ENCODE data around the gene ZFP36L1. TPM values are rescaled to one million over a fixed set of nuclear protein-coding genes. Genes with fewer than 3 reads are reported as not detected.

The ZFP36L1 gene
- total RNA-seq, 2 experiments from 2014 or later, result 254 to 258 TPM

DNA sequence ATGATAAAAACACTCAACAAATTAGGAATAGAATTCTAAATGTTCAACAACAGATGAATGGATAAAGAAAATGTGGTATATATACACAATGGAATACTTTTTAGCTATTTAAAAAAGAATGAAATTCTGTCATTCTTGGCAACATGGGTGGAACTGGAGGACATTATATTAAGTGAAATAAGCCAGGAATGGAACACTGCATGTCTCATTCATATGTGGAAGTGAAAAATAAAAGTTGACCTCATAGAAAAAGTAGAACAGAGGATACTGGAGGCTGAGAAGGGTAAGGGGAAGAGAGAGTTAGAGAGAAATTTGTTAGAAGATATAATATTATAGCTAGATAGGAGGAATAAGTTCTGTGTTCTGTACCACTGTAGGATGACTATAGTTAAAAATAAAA is 35.8 kb upstream of the ZFP36L1 start:
- ATAC-seq (ENCODE audit: poor library complexity) (no peak), DNase-seq (no peak)
- no peak overlapping the region for H3K27ac ChIP-seq (ENCODE audit: low read depth in 1 of 2, low read length in 2 of 2)
- intact Hi-C loops (cut with DNase I, micrococcal nuclease), result no loop called here
- Mint-ChIP-seq H3K27ac (no peak overlapping the region), H3K4me3 (no peak overlapping the region), H3K9me3 (no peaks in the 10 kb centered on the region), H3K4me1 (ENCODE audit: low read depth) (peaks cover 7% of the 10 kb centered on the region), H3K27me3 (no peaks in the 10 kb centered on the region), H3K36me3 (ENCODE audit: low read depth) (peaks cover 4% of the 10 kb centered on the region)
- H3K36me3 ChIP-seq (ENCODE audit: insufficient read depth, low read length), result no peaks in the 10 kb centered on the region
- TF ChIP-seq, protein P1, sequence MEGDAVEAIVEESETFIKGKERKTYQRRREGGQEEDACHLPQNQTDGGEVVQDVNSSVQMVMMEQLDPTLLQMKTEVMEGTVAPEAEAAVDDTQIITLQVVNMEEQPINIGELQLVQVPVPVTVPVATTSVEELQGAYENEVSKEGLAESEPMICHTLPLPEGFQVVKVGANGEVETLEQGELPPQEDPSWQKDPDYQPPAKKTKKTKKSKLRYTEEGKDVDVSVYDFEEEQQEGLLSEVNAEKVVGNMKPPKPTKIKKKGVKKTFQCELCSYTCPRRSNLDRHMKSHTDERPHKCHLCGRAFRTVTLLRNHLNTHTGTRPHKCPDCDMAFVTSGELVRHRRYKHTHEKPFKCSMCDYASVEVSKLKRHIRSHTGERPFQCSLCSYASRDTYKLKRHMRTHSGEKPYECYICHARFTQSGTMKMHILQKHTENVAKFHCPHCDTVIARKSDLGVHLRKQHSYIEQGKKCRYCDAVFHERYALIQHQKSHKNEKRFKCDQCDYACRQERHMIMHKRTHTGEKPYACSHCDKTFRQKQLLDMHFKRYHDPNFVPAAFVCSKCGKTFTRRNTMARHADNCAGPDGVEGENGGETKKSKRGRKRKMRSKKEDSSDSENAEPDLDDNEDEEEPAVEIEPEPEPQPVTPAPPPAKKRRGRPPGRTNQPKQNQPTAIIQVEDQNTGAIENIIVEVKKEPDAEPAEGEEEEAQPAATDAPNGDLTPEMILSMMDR (IDR thresholded peaks at IDR 0.05), result no peak
- POLR2A ChIA-PET, result interaction anchor here (0.8 to 0.9 kb wide), 2 partner anchors 35 to 618 kb away, joined by 3 read pairs; partner anchors contain the start of gene ZFP36L1
- CTCF ChIA-PET, result interaction anchor here (0.8 to 2.2 kb wide), 3 partner anchors 8 to 581 kb away, joined by 3 to 7 read pairs (median 4); no protein-coding TSS in a partner anchor
- H3K27me3 ChIP-seq (ENCODE audit: control insufficient read depth in 1 of 2, insufficient read depth in 2 of 2, low read length in 2 of 2), result no peaks in the 10 kb centered on the region
- peaks cover 10% of the 10 kb centered on the region for H3K4me1 ChIP-seq (ENCODE audit: insufficient read depth, low read length)
- no peak overlapping the region for H3K4me3 ChIP-seq (ENCODE audit: low read length)
- H3K9me3 ChIP-seq (ENCODE audit: control insufficient read depth in 1 of 2, insufficient read depth in 1 of 2, low read length in 2 of 2), result peaks cover 3 to 7% of the 10 kb centered on the region in 2 experiments

DNA sequence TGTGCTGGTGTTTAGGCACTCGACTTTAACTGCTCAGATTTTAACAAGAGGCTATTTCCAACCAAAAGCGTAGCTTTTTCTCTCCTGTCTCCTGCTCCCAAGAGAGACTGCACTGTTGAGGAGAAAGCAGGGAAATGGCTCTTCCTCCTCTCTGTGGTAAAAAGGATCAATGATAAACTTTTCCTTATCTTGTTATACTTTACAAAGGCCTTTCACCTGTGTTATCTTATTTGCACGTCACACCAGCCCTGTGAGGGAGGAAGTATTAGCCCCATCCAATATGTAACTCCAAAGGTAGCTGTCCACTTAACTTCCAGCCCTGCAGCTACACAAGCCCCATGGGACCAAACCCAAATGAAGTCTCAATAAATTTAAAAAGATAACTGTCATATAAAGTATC is 32.9 kb upstream of the ZFP36L1 start:
- no peaks in the 10 kb centered on the region for H3K9me3 ChIP-seq (ENCODE audit: control insufficient read depth in 1 of 2, insufficient read depth in 1 of 2, low read length in 2 of 2)
- no peaks in the 10 kb centered on the region for H3K36me3 Mint-ChIP-seq (ENCODE audit: low read depth)
- ATAC-seq (ENCODE audit: poor library complexity) (no peak), DNase-seq (no peak)
- no peaks in the 10 kb centered on the region for H3K36me3 ChIP-seq (ENCODE audit: insufficient read depth, low read length)
- ChIA-PET CTCF (interaction anchor here (1.3 to 1.7 kb wide), 2 partner anchors 573 to 575 kb away, joined by 3 read pairs; no protein-coding TSS in a partner anchor), POLR2A (no interaction called here)
- no peaks in the 10 kb centered on the region for H3K27me3 ChIP-seq (ENCODE audit: control insufficient read depth in 1 of 2, insufficient read depth in 2 of 2, low read length in 2 of 2)
- no peak overlapping the region for H3K4me3 ChIP-seq (ENCODE audit: low read length)
- no peaks in the 10 kb centered on the region for H3K9me3 Mint-ChIP-seq
- peaks cover 31% of the 10 kb centered on the region for H3K4me1 ChIP-seq (ENCODE audit: insufficient read depth, low read length)
- H3K4me3 Mint-ChIP-seq, result no peak overlapping the region
- intact Hi-C loops (cut with DNase I, micrococcal nuclease), result no loop called here
- no peak overlapping the region for H3K27ac ChIP-seq (ENCODE audit: low read depth in 1 of 2, low read length in 2 of 2)
- H3K27me3 Mint-ChIP-seq, result no peaks in the 10 kb centered on the region
- peaks cover 28% of the 10 kb centered on the region for H3K4me1 Mint-ChIP-seq (ENCODE audit: low read depth)
- H3K27ac Mint-ChIP-seq, result no peak overlapping the region
- TF ChIP-seq, protein P1 (IDR thresholded peaks at IDR 0.05), result no peak

DNA sequence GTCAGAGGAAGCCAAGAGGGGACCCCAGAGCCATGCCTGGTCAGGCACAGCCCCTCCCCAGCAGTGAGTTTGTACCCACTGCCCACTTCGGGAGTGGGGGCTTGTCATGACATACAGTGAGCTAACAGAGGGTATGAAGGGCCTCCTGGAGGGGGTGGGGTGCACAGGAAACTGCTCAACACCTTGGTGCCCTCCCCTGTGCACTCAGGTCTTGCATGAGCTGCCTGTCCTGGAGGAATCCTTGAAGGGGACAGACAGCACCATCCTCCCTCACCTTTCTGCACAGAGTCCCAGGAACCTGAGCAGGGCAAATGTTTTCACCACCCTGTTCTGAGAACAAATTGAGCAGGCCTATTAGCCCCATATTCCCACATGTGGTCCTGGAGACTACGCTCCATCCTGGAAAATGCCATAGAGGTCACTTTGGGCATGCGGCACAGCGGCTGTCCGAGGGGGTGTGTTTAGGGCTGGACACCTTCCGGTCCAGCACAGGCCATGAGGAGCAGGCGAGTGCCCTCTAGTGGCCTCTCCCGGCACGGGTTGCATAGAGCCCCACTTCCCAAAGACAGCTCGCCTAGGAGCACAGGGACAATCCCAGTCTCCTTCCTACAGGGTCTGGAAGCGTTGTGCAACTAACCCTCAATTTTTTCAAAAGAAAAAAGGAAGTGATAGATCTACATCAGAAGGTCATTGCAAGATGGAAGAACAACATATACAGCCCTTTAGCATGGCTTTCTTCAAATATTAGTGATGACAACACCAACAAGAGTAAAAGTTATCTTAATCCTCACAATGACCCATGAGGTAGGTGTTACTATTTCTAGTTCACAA is 31.9 kb upstream of the ZFP36L1 start:
- no peak overlapping the region for H3K4me3 ChIP-seq (ENCODE audit: low read length)
- H3K27ac Mint-ChIP-seq, result no peak overlapping the region
- no peak overlapping the region for H3K27ac ChIP-seq (ENCODE audit: low read depth in 1 of 2, low read length in 2 of 2)
- TF ChIP-seq, protein P1 (IDR thresholded peaks at IDR 0.05), result peak; percentile 63
- H3K27me3 Mint-ChIP-seq, result no peaks in the 10 kb centered on the region
- H3K4me1 ChIP-seq (ENCODE audit: insufficient read depth, low read length), result peaks cover 41% of the 10 kb centered on the region
- H3K4me1 Mint-ChIP-seq (ENCODE audit: low read depth), result peaks cover 38% of the 10 kb centered on the region
- H3K36me3 ChIP-seq (ENCODE audit: insufficient read depth, low read length), result no peaks in the 10 kb centered on the region
- H3K9me3 ChIP-seq (ENCODE audit: control insufficient read depth in 1 of 2, insufficient read depth in 1 of 2, low read length in 2 of 2), result no peaks in the 10 kb centered on the region
- CTCF ChIA-PET, result interaction anchor here (1.3 to 1.7 kb wide), 2 partner anchors 572 to 574 kb away, joined by 3 read pairs; no protein-coding TSS in a partner anchor
- no peak overlapping the region for H3K4me3 Mint-ChIP-seq
- ATAC-seq (ENCODE audit: poor library complexity) (no peak), DNase-seq (peak in 5 of 14 experiments; percentile 15 to 60 (median 56))
- H3K27me3 ChIP-seq (ENCODE audit: control insufficient read depth in 1 of 2, insufficient read depth in 2 of 2, low read length in 2 of 2), result no peaks in the 10 kb centered on the region
- intact Hi-C loops (cut with DNase I, micrococcal nuclease), result no loop called here
- POLR2A ChIA-PET, result no interaction called here
- no peaks in the 10 kb centered on the region for H3K36me3 Mint-ChIP-seq (ENCODE audit: low read depth)
- H3K9me3 Mint-ChIP-seq, result no peaks in the 10 kb centered on the region
